K562 (cell line): ENCODE results near the gene ZDHHC19. TPM values are rescaled to one million over a fixed set of nuclear protein-coding genes. Genes with fewer than 3 reads are reported as not detected.
A peak's percentile ranks its signal among the peaks of the same experiment; 100 is the strongest.

Source experiments
- GABPA ChIP-seq: fragments of 200-800 bp; sonication (Bioruptor generic); conservative IDR thresholded peaks from 2 replicates; pipeline ENCODE4 v1.6.1; 2016; ENCODE audit warnings: low read depth, missing genetic modification characterization, missing compliant biosample characterization
- LARP7 ChIP-seq: fragments of 450-650 bp; IDR thresholded peaks from 2 replicates; pipeline ENCODE4 v1.6.1; 2016
- MIER1 ChIP-seq: fragments of 450-650 bp; IDR thresholded peaks from 2 replicates; pipeline ENCODE4 v1.6.1; 2016; ENCODE audit warnings: antibody characterized with exemption, mild to moderate bottlenecking, low read depth
- SNRNP70 ChIP-seq: fragments of 200-400 bp; formaldehyde crosslinking; optimal IDR thresholded peaks from 2 replicates; pipeline ENCODE3; 2017; ENCODE audit warnings: low read depth, low read length
- SUPT5H ChIP-seq: fragments of 450-650 bp; IDR thresholded peaks from 2 replicates; pipeline ENCODE4 v1.6.1; 2016
- USF1 ChIP-seq: sonication (generic); formaldehyde crosslinking; IDR thresholded peaks from 2 replicates; pipeline ENCODE4 v1.9.0; 2022; ENCODE audit warnings: mild to moderate bottlenecking, missing genetic modification reagents
- ZBTB40 ChIP-seq, 2 experiments: fragments of 450-650 bp in 1 of 2; sonication (generic) in 1 of 2; formaldehyde crosslinking in 1 of 2; IDR thresholded peaks; 2 replicates each; pipeline versions ENCODE4 v1.7.1 to v1.9.0; 2016 to 2022; ENCODE audit warnings: inconsistent platforms in 1 of 2, mild to moderate bottlenecking in 1 of 2, missing genetic modification reagents in 1 of 2
- ZBTB43 ChIP-seq: sonication (generic); formaldehyde crosslinking; IDR thresholded peaks from 2 replicates; pipeline ENCODE4 v1.8.0; 2023; ENCODE audit warnings: mild to moderate bottlenecking, missing genetic modification reagents
- ZNF134 ChIP-seq: fragments of 250-450 bp; sonication (Bioruptor Pico); conservative IDR thresholded peaks from 2 replicates; pipeline ENCODE4 v1.4.0; 2020
- ZNF609 ChIP-seq: sonication (generic); formaldehyde crosslinking; IDR thresholded peaks from 2 replicates; pipeline ENCODE4 v1.8.1; 2023; ENCODE audit warnings: missing genetic modification reagents, mild to moderate bottlenecking, borderline replicate concordance
- polyA plus RNA-seq, 8 experiments: library from polyadenylated mRNA; depleted of rRNA in 4 of 8; stranded (reverse) in 5 of 8; unstranded in 3 of 8; fragments of >200 nt; fragmentation: Nextera tagmentation in 2 of 8; fragmentation: Illumina TruSeq in 1 of 8; extraction: Ambion mirVana in 2 of 8; extraction: Trizol in 1 of 8; gene quantifications; 2 replicates each; pipeline versions ENCODE4 v1.2.1 to v1.2.3, GENCODE V29; 2011 to 2014; ENCODE audit warnings: inconsistent platforms in 1 of 8, missing spikeins in 1 of 8
- total RNA-seq, 7 experiments: library from RNA; depleted of rRNA in 6 of 7; stranded (reverse); fragments of >200 nt in 6 of 7; fragmentation: Illumina TruSeq in 2 of 7; extraction: Trizol in 2 of 7; gene quantifications; 2 replicates each; pipeline versions ENCODE4 v1.2.1 to v1.2.3, GENCODE V29; 2011 to 2021; ENCODE audit warnings: low replicate concordance in 1 of 7

The ZDHHC19 gene
- total and polyA plus RNA-seq, 9 of the 15 experiments (the other 6 are each of a cell fraction or from before 2014, with no cell fraction given), result 0.40 to 5.5 (median 1.1) TPM

GRCh38 chr3:196207833-196208607, 3.2 kb downstream of the ZDHHC19 start (continued):
- TF ChIP-seq ZBTB40 (IDR thresholded peaks at IDR 0.05) (0 out of 2 replicates have a peak, but pooled peaks have one; percentile 12), ZBTB40 (CRISPR knock-in tag; IDR thresholded peaks at IDR 0.05) (no peak), LARP7 (peak; percentile 72; the same call in 1 of the 2 replicates), ZBTB43 (no peak), USF1 (CRISPR knock-in tag) (peak; percentile 84), ZNF134 (CRISPR knock-in tag) (no peak), ZNF609 (CRISPR knock-in tag) (no peak), GABPA (tag) (0 out of 2 replicates have a peak, but pooled peaks have one; percentile 21), SUPT5H (peak; percentile 55; the same call in 1 of the 2 replicates), MIER1 (peak; percentile 33; the same call in 1 of the 2 replicates), SNRNP70 (no peak)
